GM06990 (cell line): ENCODE data around the gene PTPRM.

Experiments used
- DNase-seq: peaks from one replicate; pipeline ENCODE4 v3.0.0-alpha.2; 2011; ENCODE audit not compliant: insufficient read length; ENCODE audit errors: extremely low read depth
- H3K27me3 ChIP-seq: replicated peaks from 2 replicates; pipeline ENCODE4 v1.6.0; 2011; ENCODE audit warnings: low read length; ENCODE audit not compliant: control insufficient read depth, insufficient read depth
- H3K36me3 ChIP-seq: 2 replicates; pipeline ENCODE4 v1.5.1; 2011; ENCODE audit warnings: low read length; ENCODE audit not compliant: control insufficient read depth, insufficient read depth
- H3K4me3 ChIP-seq: replicated peaks from 2 replicates; pipeline ENCODE4 v1.5.1; 2011; ENCODE audit warnings: low read depth, mild to moderate bottlenecking, control low read depth, low read length
- TF ChIP-seq, protein P1 (sequence below): IDR thresholded peaks from 2 replicates; pipeline ENCODE4 v1.5.1; 2011; ENCODE audit warnings: low read length, control low read depth, mild to moderate bottlenecking, inconsistent platforms; ENCODE audit not compliant: insufficient read depth, poor library complexity, severe bottlenecking

The PTPRM gene

DNA sequence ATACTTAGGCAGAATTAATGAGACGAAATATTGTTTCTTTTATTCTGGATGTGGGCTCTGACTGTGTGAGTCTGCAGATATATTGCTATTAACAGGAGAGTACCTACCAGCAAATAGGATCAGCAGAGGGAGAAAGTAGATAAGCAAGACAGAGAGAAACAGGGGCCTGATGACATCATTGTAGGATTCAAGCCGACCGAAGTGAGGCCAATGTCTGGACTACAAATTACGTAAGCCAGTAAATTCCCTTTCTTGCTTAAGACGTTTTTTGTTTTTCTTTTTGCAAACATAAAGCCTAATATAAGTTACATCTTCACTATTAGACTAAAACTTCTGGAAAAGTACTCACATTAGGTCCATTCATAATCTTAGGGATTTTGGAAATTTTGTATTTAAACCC, 21.4 kb upstream of the PTPRM start:
- Histone ChIP-seq H3K27me3 (no peaks in the 10 kb centered on the region), H3K36me3 (no peaks in the 10 kb centered on the region), H3K4me3 (no peak overlapping the region)
- DNase-seq: no peak
- TF ChIP-seq, protein P1, sequence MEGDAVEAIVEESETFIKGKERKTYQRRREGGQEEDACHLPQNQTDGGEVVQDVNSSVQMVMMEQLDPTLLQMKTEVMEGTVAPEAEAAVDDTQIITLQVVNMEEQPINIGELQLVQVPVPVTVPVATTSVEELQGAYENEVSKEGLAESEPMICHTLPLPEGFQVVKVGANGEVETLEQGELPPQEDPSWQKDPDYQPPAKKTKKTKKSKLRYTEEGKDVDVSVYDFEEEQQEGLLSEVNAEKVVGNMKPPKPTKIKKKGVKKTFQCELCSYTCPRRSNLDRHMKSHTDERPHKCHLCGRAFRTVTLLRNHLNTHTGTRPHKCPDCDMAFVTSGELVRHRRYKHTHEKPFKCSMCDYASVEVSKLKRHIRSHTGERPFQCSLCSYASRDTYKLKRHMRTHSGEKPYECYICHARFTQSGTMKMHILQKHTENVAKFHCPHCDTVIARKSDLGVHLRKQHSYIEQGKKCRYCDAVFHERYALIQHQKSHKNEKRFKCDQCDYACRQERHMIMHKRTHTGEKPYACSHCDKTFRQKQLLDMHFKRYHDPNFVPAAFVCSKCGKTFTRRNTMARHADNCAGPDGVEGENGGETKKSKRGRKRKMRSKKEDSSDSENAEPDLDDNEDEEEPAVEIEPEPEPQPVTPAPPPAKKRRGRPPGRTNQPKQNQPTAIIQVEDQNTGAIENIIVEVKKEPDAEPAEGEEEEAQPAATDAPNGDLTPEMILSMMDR: no peak

DNA sequence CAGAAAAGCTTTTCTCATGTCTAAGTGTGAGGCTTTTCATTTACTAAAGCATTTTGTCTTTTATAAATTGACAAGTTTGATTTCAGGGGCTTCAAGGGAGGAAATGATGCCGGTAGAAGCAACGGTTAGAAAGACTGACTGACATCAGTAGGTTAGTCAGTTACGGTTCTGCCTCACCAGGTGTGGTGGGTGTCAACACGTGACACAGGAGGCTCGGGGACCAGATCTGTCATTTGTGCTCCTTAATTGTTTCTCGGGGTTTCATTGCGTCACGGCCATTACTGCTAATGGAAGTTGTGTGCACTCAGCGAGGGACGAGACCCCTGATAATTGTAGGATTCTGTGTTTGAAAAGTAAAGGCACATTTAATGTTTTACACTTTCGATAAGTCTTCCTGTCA, 18.9 kb upstream of the PTPRM start:
- no peak overlapping the region for H3K4me3 ChIP-seq
- TF ChIP-seq, protein P1: no peak
- no peaks in the 10 kb centered on the region for H3K27me3 ChIP-seq
- no peaks in the 10 kb centered on the region for H3K36me3 ChIP-seq
- DNase-seq: no peak

DNA sequence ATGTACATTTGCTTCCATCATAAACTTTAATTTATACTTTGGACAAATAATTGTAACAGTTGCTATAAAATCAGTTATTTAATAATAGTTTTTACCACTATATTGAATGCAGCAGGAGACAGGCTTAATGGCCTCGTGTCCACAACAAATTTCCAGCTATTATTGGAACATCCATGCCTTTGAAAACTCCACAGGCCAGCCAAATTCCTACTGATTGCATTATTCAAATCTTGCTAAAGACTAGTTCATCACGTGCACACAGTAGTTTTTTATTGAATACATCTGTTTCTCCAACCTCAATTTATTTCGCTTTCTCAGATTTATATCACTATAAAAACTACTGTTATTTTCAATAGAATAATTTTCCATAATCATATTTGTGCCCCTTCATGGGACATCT, 18.4 kb upstream of the PTPRM start:
- no peaks in the 10 kb centered on the region for H3K27me3 ChIP-seq
- TF ChIP-seq, protein P1: no peak
- no peak for DNase-seq
- H3K4me3 ChIP-seq: no peak overlapping the region
- H3K36me3 ChIP-seq: no peaks in the 10 kb centered on the region

DNA sequence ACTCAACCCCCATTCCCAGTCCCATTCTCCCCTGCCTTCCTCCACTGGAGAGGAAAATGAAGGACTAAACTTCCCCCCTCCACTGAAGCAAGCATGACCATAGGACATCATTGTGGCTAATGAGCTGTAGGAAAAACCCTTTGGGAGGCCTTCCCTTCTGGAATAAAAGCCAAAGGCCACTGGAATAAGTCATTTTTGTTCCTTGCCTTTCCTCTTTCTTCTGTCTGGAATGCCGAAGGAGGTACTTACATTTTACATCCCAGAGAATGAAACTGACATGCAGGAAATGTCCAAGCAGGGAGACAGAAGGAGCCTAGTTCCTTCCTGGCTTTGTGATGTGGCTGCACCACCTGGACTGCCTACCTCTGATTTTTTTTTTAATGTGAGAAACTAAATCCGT, 9.1 kb upstream of the PTPRM start:
- H3K4me3 ChIP-seq: no peak overlapping the region
- DNase-seq: no peak
- H3K36me3 ChIP-seq: no peaks in the 10 kb centered on the region
- TF ChIP-seq, protein P1: no peak
- no peaks in the 10 kb centered on the region for H3K27me3 ChIP-seq

DNA sequence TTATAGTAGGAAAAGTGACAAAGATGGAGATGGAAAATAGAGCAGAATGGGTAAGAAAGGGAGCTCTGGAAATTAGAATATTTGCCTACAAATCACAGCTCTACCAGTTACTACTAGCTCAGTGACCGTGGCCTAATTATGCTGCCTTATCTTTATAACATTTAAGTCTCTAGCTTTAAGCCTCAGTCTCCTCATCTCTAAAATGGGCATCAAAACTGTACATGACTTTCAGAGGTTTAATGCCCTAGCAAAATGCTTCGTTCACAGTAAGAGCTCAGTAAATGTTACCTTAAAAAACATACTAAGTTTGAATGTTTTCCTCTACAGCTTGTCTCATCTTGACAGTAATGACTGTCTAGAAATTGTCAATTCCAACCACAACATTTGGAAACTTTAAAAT, 8.3 kb upstream of the PTPRM start:
- no peak overlapping the region for H3K4me3 ChIP-seq
- TF ChIP-seq, protein P1: no peak
- no peaks in the 10 kb centered on the region for H3K27me3 ChIP-seq
- no peaks in the 10 kb centered on the region for H3K36me3 ChIP-seq
- no peak for DNase-seq

DNA sequence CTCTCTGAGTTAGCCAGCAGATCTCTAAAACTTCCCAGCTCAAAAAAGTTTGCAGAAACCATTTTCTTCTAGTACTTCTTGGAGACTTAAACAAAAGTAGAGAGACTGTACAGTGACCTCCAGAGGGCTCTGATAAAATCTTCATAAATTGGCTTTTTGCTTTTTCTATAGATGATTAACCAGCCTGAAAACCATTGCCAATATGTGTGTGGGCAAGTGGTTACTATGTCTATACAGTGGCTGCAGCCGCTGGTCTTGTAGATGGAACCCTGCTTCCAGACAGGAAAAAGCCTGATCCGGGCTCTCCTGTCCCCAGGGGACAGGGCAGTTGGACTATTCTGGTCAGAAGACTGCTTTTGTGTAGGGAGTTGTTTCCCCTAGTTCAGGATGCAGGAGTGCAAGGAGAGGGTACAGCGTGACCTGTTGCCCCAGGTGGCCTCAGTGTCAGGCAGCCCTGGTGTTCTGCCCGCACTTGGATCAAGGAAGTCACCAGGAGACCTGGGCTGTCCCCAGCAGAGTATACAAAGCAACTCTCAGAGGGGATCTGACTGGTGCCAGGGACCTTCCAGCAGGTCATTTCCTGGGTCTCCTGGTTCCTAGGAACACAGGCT, 7.3 kb upstream of the PTPRM start:
- no peaks in the 10 kb centered on the region for H3K36me3 ChIP-seq
- H3K4me3 ChIP-seq: no peak overlapping the region
- TF ChIP-seq, protein P1: no peak
- no peaks in the 10 kb centered on the region; the same call in 1 of the 2 replicates for H3K27me3 ChIP-seq
- no peak for DNase-seq
